ENCODE measurements around the gene ADCY3. TPM values are rescaled to one million over a fixed set of nuclear protein-coding genes. Genes with fewer than 3 reads are reported as not detected.

Gene ADCY3
- total RNA-seq, 4 donors from 2014 or later, result 11.7 to 80.2 (median 22.6) TPM

GRCh38 chr2:24908461-24908901 lies 11.6 kb downstream of the ADCY3 start:
- WGBS, 2 donors (ENCODE audit: low coverage in 1 of 2), result 59 to 62% methylated on average over 1 to 8 of the region's 8 CpGs

GRCh38 chr2:24907116-24907515 lies 12.9 kb downstream of the ADCY3 start:
- TF ChIP-seq CTCF (IDR thresholded peaks at IDR 0.05) (no peak), EP300 (IDR thresholded peaks at IDR 0.05; ENCODE audit: low read depth) (no peak), POLR2A (IDR thresholded peaks at IDR 0.05) (no peak), POLR2AphosphoS5 (IDR thresholded peaks at IDR 0.05) (no peak)
- no peak for DNase-seq
- in situ Hi-C loops (cut with MboI; ENCODE audit: low pct_ligation_motif_present in 1 of 4, low pct_unique_long_range_greater_than_20kb in 1 of 4, low sequenced_read_pairs in 3 of 4), result no loop called here
- intact Hi-C loops (cut with DNase I; ENCODE audit: low total_unique reads), result no loop called here
- H3K27ac ChIP-seq, result no peak overlapping the region
- H3K4me3 ChIP-seq, result no peak overlapping the region
- no peaks in the 10 kb centered on the region for H3K36me3 ChIP-seq
- WGBS, 2 donors (ENCODE audit: low coverage in 1 of 2), result 57 to 67% methylated on average over 1 to 5 of the region's 5 CpGs
- no peaks in the 10 kb centered on the region for H3K27me3 ChIP-seq
- H3K4me1 ChIP-seq, result peaks cover 0 to 11% (median 4%) of the 10 kb centered on the region in 4 donors
- no peaks in the 10 kb centered on the region for H3K9me3 ChIP-seq

More at GRCh38 chr2:24908461-24908901, 11.6 kb downstream of the ADCY3 start:
- Histone ChIP-seq H3K4me1 (peaks cover 0 to 20% (median 4%) of the 10 kb centered on the region in 4 donors), H3K27me3 (no peaks in the 10 kb centered on the region), H3K36me3 (no peaks in the 10 kb centered on the region), H3K27ac (peak overlapping the region in 3 of 4 donors; percentile 8 to 26 (median 13)), H3K9me3 (no peaks in the 10 kb centered on the region), H3K4me3 (no peak overlapping the region)
- in situ Hi-C loops (cut with MboI; ENCODE audit: low pct_ligation_motif_present in 1 of 4, low pct_unique_long_range_greater_than_20kb in 1 of 4, low sequenced_read_pairs in 3 of 4), result no loop called here
- TF ChIP-seq CTCF (IDR thresholded peaks at IDR 0.05), result no peak
- no peak for TF ChIP-seq POLR2A (IDR thresholded peaks at IDR 0.05)
- no peak for TF ChIP-seq POLR2AphosphoS5 (IDR thresholded peaks at IDR 0.05)
- TF ChIP-seq EP300 (IDR thresholded peaks at IDR 0.05; ENCODE audit: low read depth), result no peak
- intact Hi-C loops (cut with DNase I; ENCODE audit: low total_unique reads), result no loop called here
- peak; percentile 35 for DNase-seq

GRCh38 chr2:24906466-24906865 lies 13.6 kb downstream of the ADCY3 start:
- WGBS, 2 donors (ENCODE audit: low coverage in 1 of 2), result 87% methylated on average over 6 of the region's 6 CpGs; no CpG with 5 or more reads in 1 of the 2 donors
- no peaks in the 10 kb centered on the region for H3K9me3 ChIP-seq
- TF ChIP-seq EP300 (IDR thresholded peaks at IDR 0.05; ENCODE audit: low read depth) (no peak), CTCF (IDR thresholded peaks at IDR 0.05) (no peak), POLR2A (IDR thresholded peaks at IDR 0.05) (no peak), POLR2AphosphoS5 (IDR thresholded peaks at IDR 0.05) (no peak)
- in situ Hi-C loops (cut with MboI; ENCODE audit: low pct_ligation_motif_present in 1 of 4, low pct_unique_long_range_greater_than_20kb in 1 of 4, low sequenced_read_pairs in 3 of 4), result no loop called here
- H3K4me3 ChIP-seq, result no peak overlapping the region
- intact Hi-C loops (cut with DNase I; ENCODE audit: low total_unique reads), result no loop called here
- H3K27me3 ChIP-seq, result no peaks in the 10 kb centered on the region
- no peak overlapping the region for H3K27ac ChIP-seq
- H3K36me3 ChIP-seq, result no peaks in the 10 kb centered on the region
- no peak for DNase-seq
- H3K4me1 ChIP-seq, result peaks cover 0 to 11% (median 4%) of the 10 kb centered on the region in 4 donors

- TF ChIP-seq POLR2AphosphoS5 (IDR thresholded peaks at IDR 0.05) (no peak), EP300 (IDR thresholded peaks at IDR 0.05; ENCODE audit: low read depth) (no peak), POLR2A (IDR thresholded peaks at IDR 0.05) (no peak), CTCF (IDR thresholded peaks at IDR 0.05) (no peak)
- WGBS, 2 donors (ENCODE audit: low coverage in 1 of 2), result 92 to 96% methylated on average over 16 to 23 of the region's 23 CpGs
- in situ Hi-C loops (cut with MboI; ENCODE audit: low pct_ligation_motif_present in 1 of 4, low pct_unique_long_range_greater_than_20kb in 1 of 4, low sequenced_read_pairs in 3 of 4) (no loop called here), intact Hi-C loops (cut with DNase I; ENCODE audit: low total_unique reads) (no loop called here)
- H3K27ac ChIP-seq, result no peak overlapping the region
- no peaks in the 10 kb centered on the region for H3K27me3 ChIP-seq
- H3K4me1 ChIP-seq, result peaks cover 0 to 7% (median 4%) of the 10 kb centered on the region in 4 donors
- no peaks in the 10 kb centered on the region for H3K36me3 ChIP-seq
- H3K9me3 ChIP-seq, result no peaks in the 10 kb centered on the region
- DNase-seq, result no peak
- H3K4me3 ChIP-seq, result no peak overlapping the region
These were observed 16.6 kb downstream of the ADCY3 start for GRCh38 chr2:24903161-24904103.
